Panc1 (cell line): ENCODE data around the gene IDI2. TPM values are rescaled to one million over a fixed set of nuclear protein-coding genes. Genes with fewer than 3 reads are reported as not detected.

Source experiments
- ATAC-seq: fragments of 200-7000 bp; cut with Tn5 transposase; 2 replicates; pipeline ENCODE4 v1.9.1; 2020; ENCODE audit warnings: mild to moderate bottlenecking, moderate library complexity
- BruUV-seq: library from RNA; stranded (reverse); fragments of 400-500 nt; replicated peaks from 2 replicates; lab custom pipeline; 2021; lab: Mats Ljungman, UMichigan
- CTCF ChIA-PET: fragments of 300-600 bp; sonication (Branson Sonifier 250); formaldehyde crosslinking; loops from one replicate; lab custom pipeline; 2022; ENCODE audit warnings: antibody characterized with exemption; lab: Charles Lee
- POLR2A ChIA-PET: fragments of 300-600 bp; sonication (Branson Sonifier 250); formaldehyde crosslinking; loops from one replicate; lab custom pipeline; 2022; ENCODE audit warnings: antibody characterized with exemption; lab: Charles Lee
- DNase-seq: peaks from one replicate; pipeline ENCODE4 v3.0.0-alpha.2; 2010; ENCODE audit warnings: low read depth, low spot score
- H3K27ac ChIP-seq: 2 replicates; pipeline ENCODE4 v1.5.1; 2011; ENCODE audit warnings: mild to moderate bottlenecking, low read length, inconsistent platforms
- H3K27me3 ChIP-seq: fragments of 200-500 bp; sonication (Bioruptor generic); 2 replicates; pipeline ENCODE4 v1.6.0; 2014; ENCODE audit warnings: low read length, inconsistent platforms; ENCODE audit not compliant: control insufficient read depth, insufficient read depth
- H3K36me3 ChIP-seq: fragments of 200-500 bp; sonication (Bioruptor generic); 2 replicates; pipeline ENCODE4 v1.5.1; 2014; ENCODE audit warnings: inconsistent platforms, mild to moderate bottlenecking, low read length, moderate library complexity; ENCODE audit not compliant: control insufficient read depth, insufficient read depth
- H3K4me1 ChIP-seq: 2 replicates; pipeline ENCODE4 v1.5.1; 2011; ENCODE audit warnings: inconsistent platforms, mild to moderate bottlenecking, low read length, moderate library complexity; ENCODE audit not compliant: control insufficient read depth, insufficient read depth
- H3K4me3 ChIP-seq, 2 experiments: 2 replicates each; pipeline ENCODE4 v1.5.1; 2011 to 2012; ENCODE audit warnings: low read depth in 2 of 2, low read length in 2 of 2, mild to moderate bottlenecking in 2 of 2, inconsistent platforms in 1 of 2, moderate library complexity in 1 of 2
- H3K9me3 ChIP-seq: fragments of 200-500 bp; sonication (Bioruptor generic); 2 replicates; pipeline ENCODE4 v1.5.1; 2014; ENCODE audit warnings: low read depth, mild to moderate bottlenecking, inconsistent platforms, low read length, moderate library complexity; ENCODE audit not compliant: control insufficient read depth, insufficient read depth
- POLR2AphosphoS5 ChIP-seq: IDR thresholded peaks from 2 replicates; pipeline ENCODE4 v1.6.1; 2012; ENCODE audit warnings: mild to moderate bottlenecking, low read depth, low read length, moderate library complexity
- SIN3A ChIP-seq: IDR thresholded peaks from 2 replicates; pipeline ENCODE4 v1.6.1; 2012; ENCODE audit warnings: low read depth, mild to moderate bottlenecking, low read length, moderate library complexity, borderline replicate concordance; ENCODE audit not compliant: insufficient read depth
- TCF7L2 ChIP-seq: IDR thresholded peaks from 2 replicates; pipeline ENCODE4 v1.6.1; 2011; ENCODE audit warnings: mild to moderate bottlenecking, low read depth, low read length, inconsistent platforms
- in situ Hi-C: cut with HindIII; loops from 2 replicates; pipeline ENCODE4 v1.10.0; 2016; ENCODE audit warnings: low sequenced_read_pairs, low pct_unique_long_range_greater_than_20kb
- intact Hi-C: fragments of 100-400 bp; cut with micrococcal nuclease; formaldehyde crosslinking; loops from one replicate; pipeline ENCODE4 v1.10.0; 2022; ENCODE audit not compliant: unreplicated experiment
- total RNA-seq: library from RNA; stranded (reverse); gene quantifications from one replicate; pipeline ENCODE4 v1.2.1, GENCODE V29; 2021; ENCODE audit not compliant: unreplicated experiment
- TF ChIP-seq, protein P1 (sequence below): fragments of 450-650 bp; IDR thresholded peaks from 2 replicates; pipeline ENCODE4 v1.5.1; 2017; ENCODE audit warnings: mild to moderate bottlenecking
- TF ChIP-seq, protein P2 (sequence below), 2 experiments: IDR thresholded peaks; 2 replicates each; pipeline ENCODE4 v1.6.1; 2011 to 2012; ENCODE audit warnings: low read depth in 2 of 2, control low read depth in 1 of 2, low read length in 1 of 2, mild to moderate bottlenecking in 1 of 2, moderate library complexity in 1 of 2; ENCODE audit not compliant: insufficient read depth in 1 of 2

IDI2 gene
- total RNA-seq, 1 experiment from 2014 or later = not detected

DNA sequence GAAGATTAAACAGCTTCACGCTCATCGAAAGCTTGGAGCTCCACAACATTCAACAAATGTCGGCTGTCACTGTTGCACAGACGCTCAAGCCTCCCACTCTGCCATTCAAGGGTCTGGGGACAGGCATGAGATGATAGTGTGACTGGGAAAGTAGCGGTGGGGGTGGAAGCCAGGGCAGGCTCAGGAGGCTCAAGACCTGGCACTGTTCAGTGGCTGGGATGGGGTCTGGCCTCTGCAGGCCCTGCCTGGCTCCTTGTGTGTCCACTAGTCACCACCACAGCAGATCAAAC, 50.9 kb downstream of the IDI2 start:
- in situ Hi-C loops (no loop called here), intact Hi-C loops (no loop called here)
- TF ChIP-seq, protein P1, sequence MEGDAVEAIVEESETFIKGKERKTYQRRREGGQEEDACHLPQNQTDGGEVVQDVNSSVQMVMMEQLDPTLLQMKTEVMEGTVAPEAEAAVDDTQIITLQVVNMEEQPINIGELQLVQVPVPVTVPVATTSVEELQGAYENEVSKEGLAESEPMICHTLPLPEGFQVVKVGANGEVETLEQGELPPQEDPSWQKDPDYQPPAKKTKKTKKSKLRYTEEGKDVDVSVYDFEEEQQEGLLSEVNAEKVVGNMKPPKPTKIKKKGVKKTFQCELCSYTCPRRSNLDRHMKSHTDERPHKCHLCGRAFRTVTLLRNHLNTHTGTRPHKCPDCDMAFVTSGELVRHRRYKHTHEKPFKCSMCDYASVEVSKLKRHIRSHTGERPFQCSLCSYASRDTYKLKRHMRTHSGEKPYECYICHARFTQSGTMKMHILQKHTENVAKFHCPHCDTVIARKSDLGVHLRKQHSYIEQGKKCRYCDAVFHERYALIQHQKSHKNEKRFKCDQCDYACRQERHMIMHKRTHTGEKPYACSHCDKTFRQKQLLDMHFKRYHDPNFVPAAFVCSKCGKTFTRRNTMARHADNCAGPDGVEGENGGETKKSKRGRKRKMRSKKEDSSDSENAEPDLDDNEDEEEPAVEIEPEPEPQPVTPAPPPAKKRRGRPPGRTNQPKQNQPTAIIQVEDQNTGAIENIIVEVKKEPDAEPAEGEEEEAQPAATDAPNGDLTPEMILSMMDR = no peak
- no peak for TF ChIP-seq POLR2AphosphoS5
- no peak for TF ChIP-seq SIN3A
- no peak for TF ChIP-seq TCF7L2
- TF ChIP-seq, protein P2, sequence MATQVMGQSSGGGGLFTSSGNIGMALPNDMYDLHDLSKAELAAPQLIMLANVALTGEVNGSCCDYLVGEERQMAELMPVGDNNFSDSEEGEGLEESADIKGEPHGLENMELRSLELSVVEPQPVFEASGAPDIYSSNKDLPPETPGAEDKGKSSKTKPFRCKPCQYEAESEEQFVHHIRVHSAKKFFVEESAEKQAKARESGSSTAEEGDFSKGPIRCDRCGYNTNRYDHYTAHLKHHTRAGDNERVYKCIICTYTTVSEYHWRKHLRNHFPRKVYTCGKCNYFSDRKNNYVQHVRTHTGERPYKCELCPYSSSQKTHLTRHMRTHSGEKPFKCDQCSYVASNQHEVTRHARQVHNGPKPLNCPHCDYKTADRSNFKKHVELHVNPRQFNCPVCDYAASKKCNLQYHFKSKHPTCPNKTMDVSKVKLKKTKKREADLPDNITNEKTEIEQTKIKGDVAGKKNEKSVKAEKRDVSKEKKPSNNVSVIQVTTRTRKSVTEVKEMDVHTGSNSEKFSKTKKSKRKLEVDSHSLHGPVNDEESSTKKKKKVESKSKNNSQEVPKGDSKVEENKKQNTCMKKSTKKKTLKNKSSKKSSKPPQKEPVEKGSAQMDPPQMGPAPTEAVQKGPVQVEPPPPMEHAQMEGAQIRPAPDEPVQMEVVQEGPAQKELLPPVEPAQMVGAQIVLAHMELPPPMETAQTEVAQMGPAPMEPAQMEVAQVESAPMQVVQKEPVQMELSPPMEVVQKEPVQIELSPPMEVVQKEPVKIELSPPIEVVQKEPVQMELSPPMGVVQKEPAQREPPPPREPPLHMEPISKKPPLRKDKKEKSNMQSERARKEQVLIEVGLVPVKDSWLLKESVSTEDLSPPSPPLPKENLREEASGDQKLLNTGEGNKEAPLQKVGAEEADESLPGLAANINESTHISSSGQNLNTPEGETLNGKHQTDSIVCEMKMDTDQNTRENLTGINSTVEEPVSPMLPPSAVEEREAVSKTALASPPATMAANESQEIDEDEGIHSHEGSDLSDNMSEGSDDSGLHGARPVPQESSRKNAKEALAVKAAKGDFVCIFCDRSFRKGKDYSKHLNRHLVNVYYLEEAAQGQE (IDR thresholded peaks at IDR 0.05; ENCODE audit: insufficient read depth in 1 of 2, low read depth in 2 of 2, low read length in 1 of 2) = no peak
- ChIA-PET POLR2A (no interaction called here), CTCF (no interaction called here)
- Histone ChIP-seq H3K4me1 (no peaks in the 10 kb centered on the region), H3K36me3 (no peaks in the 10 kb centered on the region), H3K27me3 (no peaks in the 10 kb centered on the region), H3K4me3 (no peak overlapping the region), H3K9me3 (peaks cover 6% of the 10 kb centered on the region; the same call in 1 of the 2 replicates), H3K27ac (no peak overlapping the region)
- ATAC-seq (no peak), DNase-seq (no peak)
- no TSS peak for BruUV-seq

DNA sequence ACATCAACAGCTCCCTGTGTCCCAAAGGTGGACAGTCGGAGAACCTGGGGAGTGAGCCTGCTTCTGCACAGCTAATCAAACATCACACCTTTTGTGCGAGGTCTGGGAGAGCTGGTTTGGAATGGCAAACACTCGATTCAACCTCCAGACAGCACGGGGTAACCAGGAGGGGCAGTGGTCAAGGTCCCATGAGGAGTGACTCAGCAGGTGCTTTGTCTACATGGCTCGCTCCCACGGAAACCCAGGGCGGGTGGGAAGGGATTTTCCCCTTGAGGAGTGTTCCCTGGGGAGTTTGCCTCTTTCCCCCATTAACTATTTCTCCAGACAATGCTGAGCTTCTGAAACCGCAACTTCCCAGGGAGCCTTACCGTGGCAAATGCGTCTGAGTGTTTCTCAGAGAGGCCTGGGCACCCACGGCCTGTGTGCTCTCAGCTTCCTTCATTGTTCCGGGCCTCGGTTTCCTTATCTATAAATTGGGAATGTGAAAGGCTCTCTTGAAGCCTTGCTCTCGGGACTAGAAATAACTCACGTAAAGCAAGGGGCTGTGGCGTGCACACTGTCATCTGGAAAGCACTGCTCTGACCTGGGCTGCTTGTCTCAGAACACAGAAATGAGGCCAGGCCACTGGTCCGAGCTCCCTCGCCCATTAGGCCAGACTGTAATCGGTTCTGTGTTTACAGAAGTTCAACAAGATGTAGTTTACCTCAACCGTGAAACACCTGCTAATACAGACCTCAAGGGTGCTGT, 51.4 kb downstream of the IDI2 start:
- ChIA-PET CTCF (no interaction called here), POLR2A (interaction anchor here (0.6 kb wide), 1 partner anchor 14 kb away, joined by 3 read pairs; the partner anchor contains the start of gene GTPBP4)

More for the DNA sequence above, 51.4 kb downstream of the IDI2 start:
- Histone ChIP-seq H3K9me3 (peaks cover 5% of the 10 kb centered on the region; the same call in 1 of the 2 replicates), H3K4me3 (no peak overlapping the region), H3K27ac (no peak overlapping the region), H3K27me3 (no peaks in the 10 kb centered on the region), H3K4me1 (no peaks in the 10 kb centered on the region), H3K36me3 (no peaks in the 10 kb centered on the region)
- no peak for DNase-seq
- TF ChIP-seq TCF7L2 = no peak
- TF ChIP-seq SIN3A = no peak
- TF ChIP-seq, protein P1 = no peak
- TF ChIP-seq, protein P2 (IDR thresholded peaks at IDR 0.05; ENCODE audit: insufficient read depth in 1 of 2, low read depth in 2 of 2, low read length in 1 of 2) = no peak
- no peak for TF ChIP-seq POLR2AphosphoS5
- no peak; the same call in 1 of the 2 replicates for ATAC-seq
- in situ Hi-C loops = no loop called here
- no TSS peak for BruUV-seq
- intact Hi-C loops = no loop called here
